GM23338 (cell line): ENCODE results near the gene SLC19A2. TPM values are rescaled to one million over a fixed set of nuclear protein-coding genes. Genes with fewer than 3 reads are reported as not detected.

Experiments used
- ATAC-seq: fragments of 200-7000 bp; cut with Tn5 transposase; 3 replicates; pipeline ENCODE4 v1.9.1; 2020
- DNase-seq: peaks from one replicate; pipeline ENCODE4 v3.0.0-alpha.2; 2015; ENCODE audit warnings: low spot score
- H2AFZ ChIP-seq: fragments of 200-600 bp; sonication (generic); 2 replicates; pipeline ENCODE4 v1.8.0; 2016; ENCODE audit warnings: antibody characterized with exemption, mild to moderate bottlenecking, moderate library complexity
- H3F3A ChIP-seq: fragments of 200-600 bp; sonication (generic); replicated peaks from 2 replicates; pipeline ENCODE4 v1.8.0; 2017; ENCODE audit warnings: antibody characterized with exemption, mixed run types, low read depth
- H3K27ac ChIP-seq: fragments of 200-600 bp; sonication (generic); 2 replicates; pipeline ENCODE4 v1.6.1; 2016; ENCODE audit warnings: low read depth
- H3K27me3 ChIP-seq: fragments of 200-600 bp; sonication (generic); 2 replicates; pipeline ENCODE4 v1.8.0; 2016; ENCODE audit warnings: mild to moderate bottlenecking, mixed run types, moderate library complexity; ENCODE audit not compliant: insufficient read depth
- H3K36me3 ChIP-seq: fragments of 200-600 bp; sonication (generic); 2 replicates; pipeline ENCODE4 v1.8.0; 2016; ENCODE audit warnings: mild to moderate bottlenecking; ENCODE audit not compliant: insufficient read depth
- H3K4me1 ChIP-seq: fragments of 200-600 bp; sonication (generic); 2 replicates; pipeline ENCODE4 v1.8.0; 2016; ENCODE audit warnings: mild to moderate bottlenecking, moderate library complexity; ENCODE audit not compliant: insufficient read depth
- H3K4me2 ChIP-seq: fragments of 200-600 bp; sonication (generic); 2 replicates; pipeline ENCODE4 v1.7.1; 2017; ENCODE audit warnings: mixed run types
- H3K4me3 ChIP-seq: fragments of 200-600 bp; sonication (generic); 2 replicates; pipeline ENCODE4 v1.6.1; 2016; ENCODE audit warnings: mixed run types
- H3K79me2 ChIP-seq: fragments of 200-600 bp; sonication (generic); replicated peaks from 2 replicates; pipeline ENCODE4 v1.8.0; 2017; ENCODE audit warnings: mild to moderate bottlenecking; ENCODE audit not compliant: insufficient read depth
- H3K9me2 ChIP-seq: fragments of 200-600 bp; sonication (generic); 2 replicates; pipeline ENCODE4 v1.8.0; 2017; ENCODE audit not compliant: insufficient read depth
- H4K20me1 ChIP-seq: fragments of 200-600 bp; sonication (generic); replicated peaks from 2 replicates; pipeline ENCODE4 v1.8.0; 2017; ENCODE audit warnings: mild to moderate bottlenecking; ENCODE audit not compliant: insufficient read depth
- H3K27ac Mint-ChIP-seq: 2 replicates; pipeline ENCODE4 v1.8.0; 2020; ENCODE audit warnings: inconsistent platforms, mild to moderate bottlenecking, moderate library complexity, mixed read lengths
- H3K27me3 Mint-ChIP-seq: 3 replicates; pipeline ENCODE4 v1.8.0; 2022; ENCODE audit warnings: low read depth, mild to moderate bottlenecking, moderate library complexity, mixed read lengths, inconsistent platforms; ENCODE audit not compliant: insufficient read depth, poor library complexity
- H3K36me3 Mint-ChIP-seq: 3 replicates; pipeline ENCODE4 v1.8.0; 2021; ENCODE audit warnings: low read depth, mild to moderate bottlenecking, inconsistent platforms, moderate library complexity, mixed read lengths
- H3K4me1 Mint-ChIP-seq: 3 replicates; pipeline ENCODE4 v1.8.0; 2020; ENCODE audit warnings: mild to moderate bottlenecking, inconsistent platforms, mixed read lengths
- H3K4me3 Mint-ChIP-seq: 3 replicates; pipeline ENCODE4 v1.8.0; 2021; ENCODE audit warnings: moderate library complexity, mild to moderate bottlenecking, inconsistent platforms, mixed read lengths
- H3K9me3 Mint-ChIP-seq: 3 replicates; pipeline ENCODE4 v1.8.0; 2020; ENCODE audit warnings: moderate library complexity, mild to moderate bottlenecking, inconsistent platforms, mixed read lengths
- CREB1 ChIP-seq: fragments of 250-450 bp; sonication (Bioruptor Pico); IDR thresholded peaks from 2 replicates; pipeline ENCODE4 v1.5.0; 2020; ENCODE audit warnings: low read depth, mild to moderate bottlenecking, moderate library complexity
- NANOG ChIP-seq: IDR thresholded peaks from 2 replicates; pipeline ENCODE4 v1.6.1; 2016; ENCODE audit warnings: antibody characterized with exemption, borderline replicate concordance
- POLR2AphosphoS5 ChIP-seq: IDR thresholded peaks from 2 replicates; pipeline ENCODE4 v1.6.1; 2016; ENCODE audit warnings: antibody characterized with exemption, low read depth
- STAT1 ChIP-seq: IDR thresholded peaks from one replicate; pipeline ENCODE4 v1.6.1; 2016; ENCODE audit warnings: antibody characterized with exemption; ENCODE audit not compliant: unreplicated experiment
- ZNF114 ChIP-seq: fragments of 250-450 bp; sonication (Bioruptor Pico); IDR thresholded peaks from 2 replicates; pipeline ENCODE4 v1.5.0; 2020; ENCODE audit warnings: mild to moderate bottlenecking, moderate library complexity
- polyA plus RNA-seq: library from polyadenylated mRNA; unstranded; fragments of >200 nt; fragmentation: Nextera tagmentation; extraction: Ambion mirVana; gene quantifications from 2 replicates; pipeline ENCODE4 v1.2.1, GENCODE V29; 2016
- total RNA-seq: library from RNA; depleted of rRNA; stranded (reverse); fragments of >200 nt; shearing (Covaris generic); gene quantifications from 2 replicates; pipeline ENCODE4 v1.2.3, GENCODE V29; 2014
- TF ChIP-seq, protein P1 (sequence below): IDR thresholded peaks from 2 replicates; pipeline ENCODE4 v1.6.1; 2016; ENCODE audit warnings: antibody characterized with exemption
- TF ChIP-seq, protein P2 (sequence below): fragments of 250-450 bp; sonication (Bioruptor Pico); IDR thresholded peaks from 2 replicates; pipeline ENCODE4 v1.5.0; 2020; ENCODE audit warnings: mild to moderate bottlenecking, moderate library complexity
- TF ChIP-seq, protein P3 (sequence below): IDR thresholded peaks from one replicate; pipeline ENCODE4 v1.6.1; 2018; ENCODE audit warnings: antibody characterized with exemption; ENCODE audit not compliant: unreplicated experiment
- TF ChIP-seq, protein P4 (sequence below), 2 experiments: fragments of 200-600 bp in 1 of 2; sonication (generic) in 1 of 2; conservative IDR thresholded peaks; 2 replicates each; pipeline versions ENCODE4 v1.5.1 to v1.6.1; 2016 to 2017; ENCODE audit warnings: antibody characterized with exemption in 2 of 2, low read depth in 2 of 2, mild to moderate bottlenecking in 2 of 2, moderate library complexity in 1 of 2

Gene SLC19A2
- total and polyA plus RNA-seq, 2 experiments from 2014 or later = 11.1 to 39.1 TPM

DNA sequence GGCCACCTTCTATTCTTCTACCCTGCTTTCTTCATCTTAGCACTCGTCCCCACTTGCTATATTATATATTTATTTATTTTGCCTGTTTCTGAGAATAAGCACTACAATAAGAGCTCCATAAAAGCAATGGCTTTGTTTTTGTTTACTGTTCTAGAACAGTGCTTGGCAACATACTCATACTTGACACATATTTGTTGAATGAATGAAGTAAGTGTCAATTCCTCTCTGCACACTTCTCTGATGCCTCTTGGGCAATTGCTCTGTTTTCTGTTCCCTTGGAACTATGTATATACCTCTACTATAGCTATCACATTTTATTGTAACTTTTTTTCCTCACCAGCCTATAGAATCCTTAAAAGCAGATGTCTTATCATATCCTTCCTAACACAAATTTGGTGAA, 7.5 kb upstream of the SLC19A2 start:
- Mint-ChIP-seq H3K4me3 (no peak overlapping the region), H3K27ac (no peak overlapping the region), H3K4me1 (peaks cover under 1% of the 10 kb centered on the region; the same call in 2 of the 3 replicates), H3K9me3 (no peaks in the 10 kb centered on the region), H3K36me3 (no peaks in the 10 kb centered on the region), H3K27me3 (no peaks in the 10 kb centered on the region)
- H3K9me2 ChIP-seq = no peaks in the 10 kb centered on the region
- no peak for DNase-seq
- no peak overlapping the region for H3K4me2 ChIP-seq
- H3K4me3 ChIP-seq = no peak overlapping the region
- no peak overlapping the region for H2AFZ ChIP-seq
- H3F3A ChIP-seq = no peaks in the 10 kb centered on the region
- no peak overlapping the region for H3K27ac ChIP-seq
- H4K20me1 ChIP-seq = no peaks in the 10 kb centered on the region
- no peak for ATAC-seq
- no peaks in the 10 kb centered on the region for H3K36me3 ChIP-seq
- no peaks in the 10 kb centered on the region for H3K27me3 ChIP-seq
- TF ChIP-seq NANOG (no peak), ZNF114 (no peak), CREB1 (CRISPR knock-in tag) (no peak), POLR2AphosphoS5 (no peak), STAT1 (no peak)
- TF ChIP-seq, protein P1, sequence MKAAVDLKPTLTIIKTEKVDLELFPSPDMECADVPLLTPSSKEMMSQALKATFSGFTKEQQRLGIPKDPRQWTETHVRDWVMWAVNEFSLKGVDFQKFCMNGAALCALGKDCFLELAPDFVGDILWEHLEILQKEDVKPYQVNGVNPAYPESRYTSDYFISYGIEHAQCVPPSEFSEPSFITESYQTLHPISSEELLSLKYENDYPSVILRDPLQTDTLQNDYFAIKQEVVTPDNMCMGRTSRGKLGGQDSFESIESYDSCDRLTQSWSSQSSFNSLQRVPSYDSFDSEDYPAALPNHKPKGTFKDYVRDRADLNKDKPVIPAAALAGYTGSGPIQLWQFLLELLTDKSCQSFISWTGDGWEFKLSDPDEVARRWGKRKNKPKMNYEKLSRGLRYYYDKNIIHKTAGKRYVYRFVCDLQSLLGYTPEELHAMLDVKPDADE = no peak
- TF ChIP-seq, protein P2, sequence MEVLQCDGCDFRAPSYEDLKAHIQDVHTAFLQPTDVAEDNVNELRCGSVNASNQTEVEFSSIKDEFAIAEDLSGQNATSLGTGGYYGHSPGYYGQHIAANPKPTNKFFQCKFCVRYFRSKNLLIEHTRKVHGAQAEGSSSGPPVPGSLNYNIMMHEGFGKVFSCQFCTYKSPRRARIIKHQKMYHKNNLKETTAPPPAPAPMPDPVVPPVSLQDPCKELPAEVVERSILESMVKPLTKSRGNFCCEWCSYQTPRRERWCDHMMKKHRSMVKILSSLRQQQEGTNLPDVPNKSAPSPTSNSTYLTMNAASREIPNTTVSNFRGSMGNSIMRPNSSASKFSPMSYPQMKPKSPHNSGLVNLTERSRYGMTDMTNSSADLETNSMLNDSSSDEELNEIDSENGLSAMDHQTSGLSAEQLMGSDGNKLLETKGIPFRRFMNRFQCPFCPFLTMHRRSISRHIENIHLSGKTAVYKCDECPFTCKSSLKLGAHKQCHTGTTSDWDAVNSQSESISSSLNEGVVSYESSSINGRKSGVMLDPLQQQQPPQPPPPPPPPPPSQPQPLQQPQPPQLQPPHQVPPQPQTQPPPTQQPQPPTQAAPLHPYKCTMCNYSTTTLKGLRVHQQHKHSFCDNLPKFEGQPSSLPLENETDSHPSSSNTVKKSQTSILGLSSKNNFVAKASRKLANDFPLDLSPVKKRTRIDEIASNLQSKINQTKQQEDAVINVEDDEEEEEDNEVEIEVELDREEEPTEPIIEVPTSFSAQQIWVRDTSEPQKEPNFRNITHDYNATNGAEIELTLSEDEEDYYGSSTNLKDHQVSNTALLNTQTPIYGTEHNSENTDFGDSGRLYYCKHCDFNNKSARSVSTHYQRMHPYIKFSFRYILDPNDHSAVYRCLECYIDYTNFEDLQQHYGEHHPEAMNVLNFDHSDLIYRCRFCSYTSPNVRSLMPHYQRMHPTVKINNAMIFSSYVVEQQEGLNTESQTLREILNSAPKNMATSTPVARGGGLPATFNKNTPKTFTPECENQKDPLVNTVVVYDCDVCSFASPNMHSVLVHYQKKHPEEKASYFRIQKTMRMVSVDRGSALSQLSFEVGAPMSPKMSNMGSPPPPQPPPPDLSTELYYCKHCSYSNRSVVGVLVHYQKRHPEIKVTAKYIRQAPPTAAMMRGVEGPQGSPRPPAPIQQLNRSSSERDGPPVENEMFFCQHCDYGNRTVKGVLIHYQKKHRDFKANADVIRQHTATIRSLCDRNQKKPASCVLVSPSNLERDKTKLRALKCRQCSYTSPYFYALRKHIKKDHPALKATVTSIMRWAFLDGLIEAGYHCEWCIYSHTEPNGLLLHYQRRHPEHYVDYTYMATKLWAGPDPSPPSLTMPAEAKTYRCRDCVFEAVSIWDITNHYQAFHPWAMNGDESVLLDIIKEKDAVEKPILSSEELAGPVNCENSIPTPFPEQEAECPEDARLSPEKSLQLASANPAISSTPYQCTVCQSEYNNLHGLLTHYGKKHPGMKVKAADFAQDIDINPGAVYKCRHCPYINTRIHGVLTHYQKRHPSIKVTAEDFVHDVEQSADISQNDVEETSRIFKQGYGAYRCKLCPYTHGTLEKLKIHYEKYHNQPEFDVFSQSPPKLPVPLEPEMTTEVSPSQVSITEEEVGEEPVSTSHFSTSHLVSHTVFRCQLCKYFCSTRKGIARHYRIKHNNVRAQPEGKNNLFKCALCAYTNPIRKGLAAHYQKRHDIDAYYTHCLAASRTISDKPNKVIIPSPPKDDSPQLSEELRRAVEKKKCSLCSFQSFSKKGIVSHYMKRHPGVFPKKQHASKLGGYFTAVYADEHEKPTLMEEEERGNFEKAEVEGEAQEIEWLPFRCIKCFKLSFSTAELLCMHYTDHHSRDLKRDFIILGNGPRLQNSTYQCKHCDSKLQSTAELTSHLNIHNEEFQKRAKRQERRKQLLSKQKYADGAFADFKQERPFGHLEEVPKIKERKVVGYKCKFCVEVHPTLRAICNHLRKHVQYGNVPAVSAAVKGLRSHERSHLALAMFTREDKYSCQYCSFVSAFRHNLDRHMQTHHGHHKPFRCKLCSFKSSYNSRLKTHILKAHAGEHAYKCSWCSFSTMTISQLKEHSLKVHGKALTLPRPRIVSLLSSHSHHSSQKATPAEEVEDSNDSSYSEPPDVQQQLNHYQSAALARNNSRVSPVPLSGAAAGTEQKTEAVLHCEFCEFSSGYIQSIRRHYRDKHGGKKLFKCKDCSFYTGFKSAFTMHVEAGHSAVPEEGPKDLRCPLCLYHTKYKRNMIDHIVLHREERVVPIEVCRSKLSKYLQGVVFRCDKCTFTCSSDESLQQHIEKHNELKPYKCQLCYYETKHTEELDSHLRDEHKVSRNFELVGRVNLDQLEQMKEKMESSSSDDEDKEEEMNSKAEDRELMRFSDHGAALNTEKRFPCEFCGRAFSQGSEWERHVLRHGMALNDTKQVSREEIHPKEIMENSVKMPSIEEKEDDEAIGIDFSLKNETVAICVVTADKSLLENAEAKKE (CRISPR knock-in tag) = no peak
- TF ChIP-seq, protein P3, sequence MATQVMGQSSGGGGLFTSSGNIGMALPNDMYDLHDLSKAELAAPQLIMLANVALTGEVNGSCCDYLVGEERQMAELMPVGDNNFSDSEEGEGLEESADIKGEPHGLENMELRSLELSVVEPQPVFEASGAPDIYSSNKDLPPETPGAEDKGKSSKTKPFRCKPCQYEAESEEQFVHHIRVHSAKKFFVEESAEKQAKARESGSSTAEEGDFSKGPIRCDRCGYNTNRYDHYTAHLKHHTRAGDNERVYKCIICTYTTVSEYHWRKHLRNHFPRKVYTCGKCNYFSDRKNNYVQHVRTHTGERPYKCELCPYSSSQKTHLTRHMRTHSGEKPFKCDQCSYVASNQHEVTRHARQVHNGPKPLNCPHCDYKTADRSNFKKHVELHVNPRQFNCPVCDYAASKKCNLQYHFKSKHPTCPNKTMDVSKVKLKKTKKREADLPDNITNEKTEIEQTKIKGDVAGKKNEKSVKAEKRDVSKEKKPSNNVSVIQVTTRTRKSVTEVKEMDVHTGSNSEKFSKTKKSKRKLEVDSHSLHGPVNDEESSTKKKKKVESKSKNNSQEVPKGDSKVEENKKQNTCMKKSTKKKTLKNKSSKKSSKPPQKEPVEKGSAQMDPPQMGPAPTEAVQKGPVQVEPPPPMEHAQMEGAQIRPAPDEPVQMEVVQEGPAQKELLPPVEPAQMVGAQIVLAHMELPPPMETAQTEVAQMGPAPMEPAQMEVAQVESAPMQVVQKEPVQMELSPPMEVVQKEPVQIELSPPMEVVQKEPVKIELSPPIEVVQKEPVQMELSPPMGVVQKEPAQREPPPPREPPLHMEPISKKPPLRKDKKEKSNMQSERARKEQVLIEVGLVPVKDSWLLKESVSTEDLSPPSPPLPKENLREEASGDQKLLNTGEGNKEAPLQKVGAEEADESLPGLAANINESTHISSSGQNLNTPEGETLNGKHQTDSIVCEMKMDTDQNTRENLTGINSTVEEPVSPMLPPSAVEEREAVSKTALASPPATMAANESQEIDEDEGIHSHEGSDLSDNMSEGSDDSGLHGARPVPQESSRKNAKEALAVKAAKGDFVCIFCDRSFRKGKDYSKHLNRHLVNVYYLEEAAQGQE = no peak
- TF ChIP-seq, protein P4, sequence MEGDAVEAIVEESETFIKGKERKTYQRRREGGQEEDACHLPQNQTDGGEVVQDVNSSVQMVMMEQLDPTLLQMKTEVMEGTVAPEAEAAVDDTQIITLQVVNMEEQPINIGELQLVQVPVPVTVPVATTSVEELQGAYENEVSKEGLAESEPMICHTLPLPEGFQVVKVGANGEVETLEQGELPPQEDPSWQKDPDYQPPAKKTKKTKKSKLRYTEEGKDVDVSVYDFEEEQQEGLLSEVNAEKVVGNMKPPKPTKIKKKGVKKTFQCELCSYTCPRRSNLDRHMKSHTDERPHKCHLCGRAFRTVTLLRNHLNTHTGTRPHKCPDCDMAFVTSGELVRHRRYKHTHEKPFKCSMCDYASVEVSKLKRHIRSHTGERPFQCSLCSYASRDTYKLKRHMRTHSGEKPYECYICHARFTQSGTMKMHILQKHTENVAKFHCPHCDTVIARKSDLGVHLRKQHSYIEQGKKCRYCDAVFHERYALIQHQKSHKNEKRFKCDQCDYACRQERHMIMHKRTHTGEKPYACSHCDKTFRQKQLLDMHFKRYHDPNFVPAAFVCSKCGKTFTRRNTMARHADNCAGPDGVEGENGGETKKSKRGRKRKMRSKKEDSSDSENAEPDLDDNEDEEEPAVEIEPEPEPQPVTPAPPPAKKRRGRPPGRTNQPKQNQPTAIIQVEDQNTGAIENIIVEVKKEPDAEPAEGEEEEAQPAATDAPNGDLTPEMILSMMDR (conservative IDR thresholded peaks at IDR 0.05; ENCODE audit: low read depth in 2 of 2) = no peak
- H3K4me1 ChIP-seq = no peaks in the 10 kb centered on the region
- H3K79me2 ChIP-seq = no peaks in the 10 kb centered on the region
